Astrocyte of the spinal cord (primary cell): ENCODE data around the gene RIN2.

Experiments used
- DNase-seq: peaks from one replicate; pipeline ENCODE4 v3.0.0; 2011; ENCODE audit warnings: low read depth, low spot score
- H3K4me3 ChIP-seq: 2 replicates; pipeline ENCODE4 v1.5.1; 2011; ENCODE audit warnings: low read depth, mild to moderate bottlenecking, low read length, moderate library complexity
- in situ Hi-C: cut with HindIII; loops from 2 replicates; pipeline ENCODE4 v1.10.0; 2017; ENCODE audit warnings: low sequenced_read_pairs
- TF ChIP-seq, protein P1 (sequence below): IDR thresholded peaks from 2 replicates; pipeline ENCODE4 v1.5.1; 2012; ENCODE audit warnings: low read depth, mild to moderate bottlenecking, low read length, inconsistent platforms

RIN2 gene

GRCh38 chr20:19714579-19714840 is 43.5 kb upstream of the RIN2 start:
- in situ Hi-C loops = no loop called here
- no peak for DNase-seq
- TF ChIP-seq, protein P1, sequence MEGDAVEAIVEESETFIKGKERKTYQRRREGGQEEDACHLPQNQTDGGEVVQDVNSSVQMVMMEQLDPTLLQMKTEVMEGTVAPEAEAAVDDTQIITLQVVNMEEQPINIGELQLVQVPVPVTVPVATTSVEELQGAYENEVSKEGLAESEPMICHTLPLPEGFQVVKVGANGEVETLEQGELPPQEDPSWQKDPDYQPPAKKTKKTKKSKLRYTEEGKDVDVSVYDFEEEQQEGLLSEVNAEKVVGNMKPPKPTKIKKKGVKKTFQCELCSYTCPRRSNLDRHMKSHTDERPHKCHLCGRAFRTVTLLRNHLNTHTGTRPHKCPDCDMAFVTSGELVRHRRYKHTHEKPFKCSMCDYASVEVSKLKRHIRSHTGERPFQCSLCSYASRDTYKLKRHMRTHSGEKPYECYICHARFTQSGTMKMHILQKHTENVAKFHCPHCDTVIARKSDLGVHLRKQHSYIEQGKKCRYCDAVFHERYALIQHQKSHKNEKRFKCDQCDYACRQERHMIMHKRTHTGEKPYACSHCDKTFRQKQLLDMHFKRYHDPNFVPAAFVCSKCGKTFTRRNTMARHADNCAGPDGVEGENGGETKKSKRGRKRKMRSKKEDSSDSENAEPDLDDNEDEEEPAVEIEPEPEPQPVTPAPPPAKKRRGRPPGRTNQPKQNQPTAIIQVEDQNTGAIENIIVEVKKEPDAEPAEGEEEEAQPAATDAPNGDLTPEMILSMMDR = no peak
- no peak overlapping the region for H3K4me3 ChIP-seq

GRCh38 chr20:19715986-19716385 is 42.1 kb upstream of the RIN2 start:
- TF ChIP-seq, protein P1 = no peak
- no peak overlapping the region for H3K4me3 ChIP-seq
- in situ Hi-C loops = no loop called here
- no peak for DNase-seq

GRCh38 chr20:19718880-19719279 is 39.2 kb upstream of the RIN2 start:
- in situ Hi-C loops = no loop called here
- DNase-seq = no peak
- TF ChIP-seq, protein P1 = no peak
- H3K4me3 ChIP-seq = no peak overlapping the region

DNA sequence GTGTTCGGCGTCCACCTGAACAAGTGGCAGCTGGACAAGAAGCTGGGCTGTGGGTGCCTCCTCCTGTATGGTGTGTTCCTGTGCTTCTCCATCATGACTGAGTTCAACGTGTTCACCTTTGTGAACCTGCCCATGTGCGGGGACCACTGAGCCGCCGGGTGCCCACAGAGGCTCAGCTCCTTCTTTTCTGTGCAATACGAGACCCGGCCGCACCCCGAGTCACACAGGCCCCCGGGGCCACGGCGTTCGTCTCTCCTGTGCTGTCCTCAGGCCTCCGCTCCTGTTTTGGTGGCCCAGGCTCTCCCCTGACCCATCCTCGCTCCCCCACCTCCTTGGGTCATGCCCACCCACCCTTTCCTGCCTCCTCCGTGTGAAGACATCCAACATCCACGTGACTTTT is 37.1 kb upstream of the RIN2 start:
- in situ Hi-C loops = no loop called here
- no peak overlapping the region for H3K4me3 ChIP-seq
- DNase-seq = no peak
- TF ChIP-seq, protein P1 = no peak

DNA sequence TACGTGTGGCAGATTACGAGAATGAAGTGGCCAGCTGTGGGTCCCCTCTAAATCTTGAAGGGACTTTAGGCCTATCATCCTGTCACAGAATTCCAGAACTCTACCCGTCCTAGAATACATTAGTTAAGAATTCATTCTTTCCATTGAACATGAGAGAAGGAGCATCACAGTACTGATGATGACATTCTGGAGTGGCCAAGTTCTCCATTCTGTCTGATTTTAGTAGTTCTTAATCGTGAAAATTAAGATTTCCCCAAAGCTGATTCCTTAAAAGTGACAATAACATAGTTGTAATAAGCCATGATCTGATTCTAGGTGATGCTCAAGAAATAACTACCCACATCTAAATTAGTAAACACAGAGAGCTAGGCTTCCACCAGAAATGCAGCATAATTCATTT is 35.0 kb upstream of the RIN2 start:
- in situ Hi-C loops = no loop called here
- H3K4me3 ChIP-seq = no peak overlapping the region
- no peak for DNase-seq
- TF ChIP-seq, protein P1 = no peak

GRCh38 chr20:19723813-19724430 is 34.1 kb upstream of the RIN2 start:
- TF ChIP-seq, protein P1 = no peak
- in situ Hi-C loops = no loop called here
- DNase-seq = no peak
- no peak overlapping the region for H3K4me3 ChIP-seq

- DNase-seq = no peak
- no peak overlapping the region for H3K4me3 ChIP-seq
- in situ Hi-C loops = no loop called here
- TF ChIP-seq, protein P1 = no peak
Observed at GRCh38 chr20:19725373-19725772, 32.7 kb upstream of the RIN2 start.
